ENCODE results near the gene LRFN5. TPM values are rescaled to one million over a fixed set of nuclear protein-coding genes. Genes with fewer than 3 reads are reported as not detected.

The LRFN5 gene
- total RNA-seq, 1 experiment from 2014 or later, result 15.8 TPM

GRCh38 chr14:41761204-41761603 is 154.5 kb downstream of the LRFN5 start (continued):
- TF ChIP-seq FOXP4 (CRISPR knock-in tag; IDR thresholded peaks at IDR 0.05), result no peak
- no peak for TF ChIP-seq ERG (CRISPR knock-in tag; IDR thresholded peaks at IDR 0.05)
- no peak for TF ChIP-seq ZNF425 (CRISPR knock-in tag; conservative IDR thresholded peaks at IDR 0.05)
- TF ChIP-seq ATF6 (CRISPR knock-in tag; IDR thresholded peaks at IDR 0.05), result no peak
- no peak for TF ChIP-seq PRRX2 (CRISPR knock-in tag; IDR thresholded peaks at IDR 0.05)
- TF ChIP-seq ZBTB21 (CRISPR knock-in tag; IDR thresholded peaks at IDR 0.05; ENCODE audit: borderline replicate concordance), result no peak
- TF ChIP-seq GTF2I (CRISPR knock-in tag; conservative IDR thresholded peaks at IDR 0.05), result no peak
- no peak for TF ChIP-seq TEAD4 (CRISPR knock-in tag; IDR thresholded peaks at IDR 0.05)

- ChIA-PET CTCF (no interaction called here), POLR2A (no interaction called here)
- ATAC-seq (no peak), DNase-seq (ENCODE audit: low spot score) (no peak)
- no peak for TF ChIP-seq IRF2 (CRISPR knock-in tag; IDR thresholded peaks at IDR 0.05; ENCODE audit: borderline replicate concordance, low read depth)
- no peak for TF ChIP-seq ZNF138 (CRISPR knock-in tag; conservative IDR thresholded peaks at IDR 0.05)
- no peak for TF ChIP-seq ZSCAN18 (CRISPR knock-in tag; IDR thresholded peaks at IDR 0.05)
- TF ChIP-seq E2F1 (CRISPR knock-in tag; IDR thresholded peaks at IDR 0.05), result no peak
- TF ChIP-seq OVOL2 (CRISPR knock-in tag; IDR thresholded peaks at IDR 0.05; ENCODE audit: borderline replicate concordance), result no peak
- TF ChIP-seq CBFB (CRISPR knock-in tag; IDR thresholded peaks at IDR 0.05; ENCODE audit: low read depth), result no peak
- no peak for TF ChIP-seq USF2 (CRISPR knock-in tag; IDR thresholded peaks at IDR 0.05)
- Mint-ChIP-seq H3K27me3 (ENCODE audit: low read depth) (no peaks in the 10 kb centered on the region), H3K36me3 (no peaks in the 10 kb centered on the region), H3K9me3 (peaks cover 10% of the 10 kb centered on the region; the same call in 1 of the 2 replicates), H3K27ac (0 out of 2 replicates have a peak overlapping the region, but pooled peaks have one; percentile 9), H3K4me3 (no peak overlapping the region), H3K4me1 (no peaks in the 10 kb centered on the region)
These were observed 160.1 kb downstream of the LRFN5 start for GRCh38 chr14:41766772-41767171.
